Measurements from ENCODE around the gene ZBTB48.
A peak's percentile ranks its signal among the peaks of the same experiment; 100 is the strongest.

ZBTB48 gene

DNA sequence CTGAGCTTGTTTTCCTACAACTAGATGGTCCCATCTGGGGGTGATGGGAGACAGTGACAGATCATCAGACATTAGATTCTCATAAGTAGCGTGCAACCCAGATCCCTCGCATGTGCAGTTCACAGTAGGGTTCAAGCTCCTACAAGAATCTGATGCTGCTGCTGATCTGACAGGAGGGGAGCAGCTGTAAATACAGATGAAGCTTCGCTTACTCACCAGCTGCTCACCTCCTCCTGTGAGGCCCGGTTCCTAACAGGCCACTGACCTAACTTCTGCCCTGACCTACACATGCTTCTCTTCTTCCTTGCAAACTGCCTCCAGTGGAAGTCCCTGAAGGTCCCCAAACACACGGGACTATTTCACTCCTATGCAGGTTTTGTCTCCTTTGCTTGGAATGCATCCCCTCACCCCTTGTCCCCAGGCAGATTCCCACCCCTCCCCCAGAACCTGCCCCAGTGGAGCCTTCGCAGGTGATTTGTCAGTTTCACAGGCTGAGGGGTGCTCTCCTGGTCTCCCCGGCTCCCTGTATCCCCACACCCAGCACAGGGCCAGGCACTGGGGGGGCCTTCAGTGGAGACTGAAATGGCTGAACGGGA, 5.7 kb upstream of the ZBTB48 start:
- DNase-seq (ENCODE audit: low spot score): no peak

DNA sequence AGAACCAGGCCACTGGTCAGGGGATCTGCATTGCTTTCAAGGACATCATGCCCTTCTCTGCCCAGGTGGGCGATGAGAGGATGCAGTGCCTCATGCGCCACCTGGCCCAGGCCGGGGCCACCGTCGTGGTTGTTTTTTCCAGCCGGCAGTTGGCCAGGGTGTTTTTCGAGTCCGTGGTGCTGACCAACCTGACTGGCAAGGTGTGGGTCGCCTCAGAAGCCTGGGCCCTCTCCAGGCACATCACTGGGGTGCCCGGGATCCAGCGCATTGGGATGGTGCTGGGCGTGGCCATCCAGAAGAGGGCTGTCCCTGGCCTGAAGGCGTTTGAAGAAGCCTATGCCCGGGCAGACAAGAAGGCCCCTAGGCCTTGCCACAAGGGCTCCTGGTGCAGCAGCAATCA, 5.0 kb upstream of the ZBTB48 start:
- no peak for DNase-seq (ENCODE audit: low spot score)

DNA sequence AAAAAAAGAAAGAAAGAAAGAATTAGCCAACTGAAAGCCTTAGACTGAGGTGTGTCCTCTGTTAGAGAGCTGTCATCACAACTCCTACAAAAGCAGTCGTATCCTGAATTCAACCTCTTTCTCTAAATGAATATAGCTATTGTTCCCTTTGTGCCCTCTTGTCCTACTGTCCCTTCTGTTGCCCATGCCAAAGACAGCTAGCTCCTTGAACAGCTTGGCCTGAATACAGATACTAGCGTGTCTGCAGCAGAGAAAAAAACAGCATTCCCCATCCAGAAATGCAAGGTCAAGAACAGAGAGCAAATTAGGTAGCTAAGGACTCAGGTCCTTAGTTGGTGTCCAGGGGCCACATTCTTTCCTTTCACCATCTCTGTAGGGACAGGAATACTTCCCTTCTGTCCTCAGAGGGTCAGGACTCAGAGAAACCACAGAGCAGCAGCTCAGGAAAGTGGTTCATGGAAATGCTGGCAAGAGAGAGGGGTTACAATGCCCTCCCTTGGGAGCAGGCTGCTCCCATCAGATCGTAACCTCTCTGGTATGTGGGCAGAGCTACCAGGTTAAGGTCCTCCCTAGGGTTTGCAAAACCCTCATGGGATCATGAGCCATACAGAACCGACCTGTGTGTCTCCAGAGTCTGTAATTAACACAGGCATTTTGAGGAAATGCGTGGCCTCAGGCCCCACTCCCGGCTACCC, 1.8 kb upstream of the ZBTB48 start:
- no peak for DNase-seq (ENCODE audit: low spot score)

DNA sequence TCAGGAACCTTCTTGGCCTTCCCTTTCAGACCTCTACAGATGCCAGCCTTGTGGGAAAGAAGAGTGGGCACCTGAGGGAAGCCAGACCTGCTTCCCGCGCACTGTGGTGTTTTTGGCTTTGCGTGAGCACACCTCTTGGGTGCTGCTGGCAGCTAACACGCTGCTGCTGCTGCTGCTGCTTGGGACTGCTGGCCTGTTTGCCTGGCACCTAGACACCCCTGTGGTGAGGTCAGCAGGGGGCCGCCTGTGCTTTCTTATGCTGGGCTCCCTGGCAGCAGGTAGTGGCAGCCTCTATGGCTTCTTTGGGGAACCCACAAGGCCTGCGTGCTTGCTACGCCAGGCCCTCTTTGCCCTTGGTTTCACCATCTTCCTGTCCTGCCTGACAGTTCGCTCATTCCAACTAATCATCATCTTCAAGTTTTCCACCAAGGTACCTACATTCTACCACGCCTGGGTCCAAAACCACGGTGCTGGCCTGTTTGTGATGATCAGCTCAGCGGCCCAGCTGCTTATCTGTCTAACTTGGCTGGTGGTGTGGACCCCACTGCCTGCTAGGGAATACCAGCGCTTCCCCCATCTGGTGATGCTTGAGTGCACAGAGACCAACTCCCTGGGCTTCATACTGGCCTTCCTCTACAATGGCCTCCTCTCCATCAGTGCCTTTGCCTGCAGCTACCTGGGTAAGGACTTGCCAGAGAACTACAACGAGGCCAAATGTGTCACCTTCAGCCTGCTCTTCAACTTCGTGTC, 995 bp upstream of the ZBTB48 start:
- no peak for DNase-seq (ENCODE audit: low spot score)

DNA sequence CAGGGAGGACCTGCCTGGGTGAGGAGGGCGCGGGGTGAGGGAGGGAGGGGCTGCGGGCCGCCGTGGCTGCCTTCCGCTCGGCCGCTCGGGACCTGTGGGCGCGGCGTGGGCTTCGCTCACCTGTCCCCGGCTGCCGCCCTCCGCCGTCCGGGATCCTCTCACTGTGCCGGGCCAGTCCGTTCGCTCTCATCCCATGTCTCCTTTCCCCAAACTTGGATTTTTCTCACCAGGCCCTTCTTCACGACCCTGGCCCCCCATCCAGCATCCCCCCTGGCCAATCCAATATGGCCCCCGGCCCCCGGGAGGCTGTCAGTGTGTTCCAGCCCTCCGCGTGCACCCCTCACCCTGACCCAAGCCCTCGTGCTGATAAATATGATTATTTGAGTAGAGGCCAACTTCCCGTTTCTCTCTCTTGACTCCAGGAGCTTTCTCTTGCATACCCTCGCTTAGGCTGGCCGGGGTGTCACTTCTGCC, 362 bp downstream of the ZBTB48 start:
- no peak for DNase-seq (ENCODE audit: low spot score)

DNA sequence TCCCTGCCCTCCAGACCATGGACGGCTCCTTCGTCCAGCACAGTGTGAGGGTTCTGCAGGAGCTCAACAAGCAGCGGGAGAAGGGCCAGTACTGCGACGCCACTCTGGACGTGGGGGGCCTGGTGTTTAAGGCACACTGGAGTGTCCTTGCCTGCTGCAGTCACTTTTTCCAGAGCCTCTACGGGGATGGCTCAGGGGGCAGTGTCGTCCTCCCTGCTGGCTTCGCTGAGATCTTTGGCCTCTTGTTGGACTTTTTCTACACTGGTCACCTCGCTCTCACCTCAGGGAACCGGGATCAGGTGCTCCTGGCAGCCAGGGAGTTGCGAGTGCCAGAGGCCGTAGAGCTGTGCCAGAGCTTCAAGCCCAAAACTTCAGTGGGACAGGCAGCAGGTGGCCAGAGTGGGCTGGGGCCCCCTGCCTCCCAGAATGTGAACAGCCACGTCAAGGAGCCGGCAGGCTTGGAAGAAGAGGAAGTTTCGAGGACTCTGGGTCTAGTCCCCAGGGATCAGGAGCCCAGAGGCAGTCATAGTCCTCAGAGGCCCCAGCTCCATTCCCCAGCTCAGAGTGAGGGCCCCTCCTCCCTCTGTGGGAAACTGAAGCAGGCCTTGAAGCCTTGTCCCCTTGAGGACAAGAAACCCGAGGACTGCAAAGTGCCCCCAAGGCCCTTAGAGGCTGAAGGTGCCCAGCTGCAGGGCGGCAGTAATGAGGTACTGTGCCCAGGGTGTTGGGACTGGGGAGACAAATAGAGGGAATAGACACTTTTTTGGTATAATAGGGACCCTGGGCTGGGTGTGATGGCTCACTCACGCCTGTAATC, 1.0 kb downstream of the ZBTB48 start:
- DNase-seq (ENCODE audit: low spot score): no peak

DNA sequence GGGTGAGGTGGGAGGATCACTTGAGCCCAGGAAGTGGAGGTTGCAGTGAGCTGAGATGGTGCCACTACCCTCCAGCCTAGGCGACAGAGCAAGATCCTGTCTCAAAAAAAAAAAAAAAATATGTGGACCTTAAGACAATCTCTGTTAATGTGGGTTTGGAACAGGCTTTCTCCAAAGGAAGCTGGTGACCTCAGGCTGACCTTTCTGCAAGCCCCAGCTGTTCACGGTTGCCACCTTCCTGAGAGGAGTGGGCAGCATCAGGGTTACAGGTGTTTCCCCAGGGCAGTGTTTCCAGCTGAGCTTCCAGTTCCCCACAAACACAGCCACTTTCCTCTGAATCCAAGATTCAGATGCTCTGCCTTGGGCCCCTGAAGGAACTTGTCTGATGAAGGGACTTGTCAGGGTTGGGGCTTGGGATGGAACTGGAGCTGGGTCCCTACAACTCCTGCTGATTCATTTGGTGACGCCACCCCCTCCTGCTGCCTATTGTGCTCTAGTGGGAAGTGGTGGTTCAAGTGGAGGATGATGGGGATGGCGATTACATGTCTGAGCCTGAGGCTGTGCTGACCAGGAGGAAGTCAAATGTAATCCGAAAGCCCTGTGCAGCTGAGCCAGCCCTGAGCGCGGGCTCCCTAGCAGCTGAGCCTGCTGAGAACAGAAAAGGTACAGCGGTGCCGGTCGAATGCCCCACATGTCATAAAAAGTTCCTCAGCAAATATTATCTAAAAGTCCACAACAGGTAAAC, 1.9 kb downstream of the ZBTB48 start:
- no peak for DNase-seq (ENCODE audit: low spot score)

DNA sequence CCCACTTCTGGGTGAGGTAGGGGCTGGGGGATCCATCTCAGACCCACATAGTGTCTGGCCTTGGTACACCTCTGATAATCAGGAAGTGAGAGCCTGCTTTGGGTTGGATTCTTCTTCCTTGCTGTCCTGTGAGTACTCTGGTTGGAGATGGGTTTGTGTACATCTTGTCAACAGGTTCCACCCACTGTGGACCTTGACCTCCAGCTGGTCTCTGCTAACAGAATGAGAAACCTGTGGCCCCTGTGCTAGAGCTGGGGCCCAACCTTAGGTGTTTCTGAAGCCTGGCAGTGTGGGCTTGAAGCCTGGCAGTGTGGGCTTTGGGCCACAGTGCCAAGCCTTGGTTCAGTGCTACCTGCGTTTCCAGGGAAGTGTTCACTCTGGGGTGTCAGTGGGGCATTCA, 2.6 kb downstream of the ZBTB48 start:
- DNase-seq (ENCODE audit: low spot score): peak; percentile 39

DNA sequence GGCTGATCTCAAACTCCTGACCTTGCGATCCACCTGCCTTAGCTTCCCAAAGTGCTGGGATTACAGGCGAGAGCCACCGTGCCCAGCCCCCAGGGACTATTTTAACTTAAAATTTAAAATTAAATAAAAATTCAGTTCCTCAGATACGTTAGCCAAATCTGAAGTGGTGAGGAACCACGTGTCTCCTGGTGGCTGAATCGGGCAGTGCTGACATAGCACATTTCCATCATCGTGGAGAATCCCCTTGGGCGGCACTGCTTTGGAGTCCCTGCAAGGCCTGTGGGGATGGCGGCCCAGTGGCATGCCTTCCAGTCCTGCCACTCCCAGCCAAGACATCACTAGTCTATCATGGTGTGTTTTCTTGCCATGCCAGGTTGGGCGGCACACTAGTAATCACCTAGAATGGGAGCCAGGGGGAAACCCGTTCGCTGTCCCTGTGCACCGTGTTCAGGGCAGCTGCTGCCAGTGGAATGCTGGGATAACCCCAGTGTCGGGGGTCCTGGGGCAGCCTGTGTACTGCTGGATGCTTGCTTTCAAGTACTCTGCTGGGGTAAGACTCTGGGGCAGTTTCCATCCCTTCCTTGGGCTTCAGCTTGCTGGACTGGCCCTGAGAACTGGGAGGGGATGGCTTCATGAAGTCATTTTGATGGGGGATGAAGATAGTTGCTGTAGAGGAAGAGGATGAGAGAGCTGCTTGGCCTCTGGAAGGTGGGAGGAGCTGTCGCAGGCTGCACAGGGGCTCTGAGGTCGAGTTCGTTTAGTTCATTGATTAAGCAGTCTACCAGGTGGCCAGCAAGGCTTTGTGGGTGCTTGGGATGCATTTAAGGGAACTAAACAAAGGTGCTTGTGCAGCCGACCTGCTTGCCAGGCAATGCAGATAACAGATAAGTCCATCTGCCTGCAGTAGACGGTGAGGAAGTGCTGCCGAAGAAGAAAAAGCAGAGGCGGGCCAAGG, 4.6 kb downstream of the ZBTB48 start:
- no peak for DNase-seq (ENCODE audit: low spot score)

DNA sequence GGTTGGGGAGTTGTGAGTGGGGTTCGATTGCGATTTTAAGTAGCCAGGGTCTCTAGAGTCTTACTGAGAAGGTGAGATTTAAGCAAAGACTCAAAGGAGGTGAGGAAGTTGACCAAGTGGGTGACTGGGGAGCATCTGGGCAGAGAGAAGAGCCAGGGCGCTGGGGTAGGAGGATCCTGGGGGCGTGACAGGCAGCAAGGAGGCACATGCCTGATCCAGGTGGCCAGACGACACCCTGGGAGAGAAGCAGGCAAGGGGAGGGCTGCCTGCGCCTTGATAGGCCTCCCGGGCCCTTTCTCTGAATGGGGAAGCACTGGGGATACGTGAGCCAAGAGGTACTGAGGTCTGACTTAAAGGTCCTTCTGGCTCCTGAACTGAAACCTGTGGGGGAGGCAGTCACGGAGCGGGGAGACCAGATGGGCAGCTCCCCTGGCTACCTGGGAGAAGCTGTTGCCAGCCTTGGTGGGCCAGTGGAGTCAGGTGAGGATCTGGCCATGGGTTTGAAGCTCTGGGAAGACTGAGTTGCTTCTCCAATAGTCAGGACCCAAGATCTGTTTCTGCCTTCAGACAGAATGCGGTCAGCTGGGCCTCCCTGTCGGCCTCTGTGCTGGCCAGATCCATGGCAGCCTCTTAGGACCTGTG, 5.4 kb downstream of the ZBTB48 start:
- DNase-seq (ENCODE audit: low spot score): no peak

DNA sequence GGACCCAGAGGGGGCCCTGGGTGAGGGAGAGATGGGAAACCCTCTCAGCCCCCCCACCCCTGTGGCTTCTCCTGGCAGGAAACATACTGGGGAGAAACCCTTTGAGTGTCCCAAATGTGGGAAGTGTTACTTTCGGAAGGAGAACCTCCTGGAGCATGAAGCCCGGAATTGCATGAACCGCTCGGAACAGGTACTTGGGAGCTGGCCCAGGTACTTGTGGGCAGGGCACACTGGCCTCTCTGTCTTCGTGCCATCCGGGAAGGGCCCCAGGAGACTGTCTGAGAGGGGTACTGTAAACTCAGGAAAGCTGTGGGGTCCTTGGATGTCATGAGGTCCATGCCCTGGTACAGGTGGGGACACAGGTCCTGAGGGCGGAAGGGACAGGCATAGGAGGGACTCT, 6.0 kb downstream of the ZBTB48 start:
- no peak for DNase-seq (ENCODE audit: low spot score)

DNA sequence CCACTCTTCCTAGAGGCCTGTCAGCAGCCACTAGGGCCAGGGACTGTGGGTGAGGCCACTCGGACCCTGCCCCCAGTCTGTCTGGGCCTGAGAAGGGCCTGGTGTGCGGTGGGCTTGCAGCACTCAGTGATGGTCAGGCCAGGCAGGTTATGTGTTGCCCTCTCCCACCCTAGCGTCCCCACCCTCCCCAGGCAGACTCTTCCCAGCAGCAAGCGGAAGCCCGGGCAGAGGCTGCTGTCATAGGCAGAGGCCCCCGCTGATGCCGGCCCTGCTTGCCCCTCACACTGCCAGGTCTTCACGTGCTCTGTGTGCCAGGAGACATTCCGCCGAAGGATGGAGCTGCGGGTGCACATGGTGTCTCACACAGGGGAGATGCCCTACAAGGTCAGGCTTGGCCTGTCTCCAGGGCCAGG, 6.6 kb downstream of the ZBTB48 start:
- DNase-seq (ENCODE audit: low spot score): no peak

DNA sequence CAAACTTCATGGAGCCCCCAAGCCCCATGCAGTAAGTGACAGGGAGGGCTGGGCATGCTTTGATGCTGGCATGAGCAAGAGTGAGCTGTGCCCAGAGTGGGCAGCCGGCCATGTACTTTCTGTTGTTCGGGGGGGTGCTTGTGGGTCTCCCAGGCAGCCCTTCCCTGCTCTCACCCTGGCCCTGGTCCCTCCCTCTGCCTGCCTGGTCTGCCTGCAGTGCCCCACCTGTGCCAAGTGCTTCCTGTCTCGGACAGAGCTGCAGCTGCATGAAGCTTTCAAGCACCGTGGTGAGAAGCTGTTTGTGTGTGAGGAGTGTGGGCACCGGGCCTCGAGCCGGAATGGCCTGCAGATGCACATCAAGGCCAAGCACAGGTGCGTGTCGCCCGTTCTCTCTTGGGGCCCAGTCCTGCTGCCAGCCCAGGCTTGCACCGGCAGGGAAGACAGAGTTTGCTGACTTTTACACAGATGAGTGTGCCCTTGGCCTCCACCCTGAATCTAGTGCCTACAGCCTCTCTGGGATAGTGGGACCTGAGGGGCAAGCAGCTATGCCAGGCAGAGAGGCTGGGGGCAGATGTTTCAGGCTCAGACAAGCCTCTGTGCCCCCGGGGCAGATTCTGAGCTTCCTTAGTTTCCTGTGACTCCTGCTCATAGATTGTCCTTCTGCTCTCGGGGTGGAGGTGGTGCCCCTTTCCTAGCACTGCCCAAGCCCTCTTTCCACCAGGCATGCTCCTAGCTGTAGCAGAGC, 7.6 kb downstream of the ZBTB48 start:
- no peak for DNase-seq (ENCODE audit: low spot score)

DNA sequence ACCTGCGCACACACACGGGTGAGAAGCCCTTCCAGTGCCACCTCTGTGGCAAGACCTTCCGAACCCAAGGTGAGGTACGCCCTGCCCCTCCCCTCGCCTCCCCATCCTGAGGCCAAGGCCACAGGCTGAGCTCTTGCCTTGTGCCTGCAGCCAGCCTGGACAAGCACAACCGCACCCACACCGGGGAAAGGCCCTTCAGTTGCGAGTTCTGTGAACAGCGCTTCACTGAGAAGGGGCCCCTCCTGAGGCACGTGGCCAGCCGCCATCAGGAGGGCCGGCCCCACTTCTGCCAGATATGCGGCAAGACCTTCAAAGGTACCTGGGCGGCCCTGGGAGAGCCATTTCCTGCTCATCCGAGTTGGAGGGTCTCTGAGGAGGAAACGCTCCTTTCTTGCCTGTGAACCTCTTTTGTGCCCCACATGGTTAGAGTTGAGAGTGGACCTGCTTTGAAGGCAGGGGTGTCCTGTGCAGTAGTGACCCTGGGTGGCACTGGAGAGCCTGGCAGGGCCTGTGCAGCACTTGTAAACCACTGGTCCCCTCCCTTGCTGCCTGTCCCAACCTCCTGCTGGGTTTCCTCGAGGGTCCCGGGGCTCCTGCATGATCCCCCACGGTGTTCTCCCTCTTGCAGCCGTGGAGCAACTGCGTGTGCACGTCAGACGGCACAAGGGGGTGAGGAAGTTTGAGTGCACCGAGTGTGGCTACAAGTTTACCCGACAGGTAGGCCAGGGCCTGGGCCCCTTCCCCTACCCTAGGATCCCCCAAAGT, 8.5 kb downstream of the ZBTB48 start:
- no peak for DNase-seq (ENCODE audit: low spot score)

DNA sequence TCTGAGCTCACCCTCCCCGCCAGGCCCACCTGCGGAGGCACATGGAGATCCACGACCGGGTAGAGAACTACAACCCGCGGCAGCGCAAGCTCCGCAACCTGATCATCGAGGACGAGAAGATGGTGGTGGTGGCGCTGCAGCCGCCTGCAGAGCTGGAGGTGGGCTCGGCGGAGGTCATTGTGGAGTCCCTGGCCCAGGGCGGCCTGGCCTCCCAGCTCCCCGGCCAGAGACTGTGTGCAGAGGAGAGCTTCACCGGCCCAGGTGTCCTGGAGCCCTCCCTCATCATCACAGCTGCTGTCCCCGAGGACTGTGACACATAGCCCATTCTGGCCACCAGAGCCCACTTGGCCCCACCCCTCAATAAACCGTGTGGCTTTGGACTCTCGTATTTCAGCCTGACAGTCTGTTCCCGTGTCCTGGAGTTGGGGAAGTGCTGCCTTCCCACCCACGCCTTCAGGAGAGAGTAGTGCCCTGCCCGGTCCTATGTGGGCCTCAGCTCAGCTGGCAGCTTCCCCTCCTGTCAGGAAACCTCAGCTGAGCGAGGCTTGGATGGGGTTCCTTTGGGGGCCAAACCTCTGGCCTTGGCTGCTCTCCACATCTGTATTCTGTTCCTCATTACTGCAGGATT, 9.2 kb downstream of the ZBTB48 start:
- no peak for DNase-seq (ENCODE audit: low spot score)

DNA sequence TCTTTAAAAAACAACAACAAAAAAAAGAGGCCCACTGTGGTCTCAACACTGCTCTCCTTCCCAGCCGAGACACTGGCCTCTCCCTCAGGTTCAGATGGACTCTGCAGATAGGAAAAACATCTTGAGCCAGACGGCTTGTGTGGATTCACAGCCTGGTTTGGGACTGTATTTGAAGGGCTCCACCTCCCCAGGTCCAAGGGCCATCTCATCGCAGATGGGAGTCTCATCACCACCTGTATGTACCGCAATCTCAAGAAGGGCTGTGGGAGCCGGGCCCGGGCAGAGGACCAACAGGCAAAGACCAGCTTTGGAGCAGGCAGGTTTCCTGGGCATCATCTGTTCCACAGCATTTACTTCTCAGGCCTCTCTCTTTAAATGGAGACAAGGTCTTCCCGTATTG, 10.3 kb downstream of the ZBTB48 start:
- no peak for DNase-seq (ENCODE audit: low spot score)

DNA sequence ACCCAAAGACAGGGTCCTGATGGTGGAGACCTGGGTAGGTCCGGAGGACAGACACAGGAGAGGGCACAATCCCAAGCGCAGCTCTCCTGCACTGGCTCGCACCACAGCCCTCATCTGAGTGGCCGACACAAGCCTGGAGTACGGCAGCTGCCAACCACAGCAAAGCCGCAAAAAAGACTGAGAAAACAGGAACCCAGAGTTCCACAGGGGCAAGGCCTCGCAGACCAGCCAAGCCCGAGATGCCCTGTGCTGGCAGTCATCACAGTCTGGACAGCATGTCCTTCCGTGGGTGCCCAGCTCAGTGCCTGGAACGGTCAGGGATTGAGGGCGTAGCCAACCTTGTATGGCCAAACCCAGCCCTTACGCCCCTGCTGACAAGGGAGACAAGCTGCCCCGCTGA, 11.4 kb downstream of the ZBTB48 start:
- DNase-seq (ENCODE audit: low spot score): no peak

DNA sequence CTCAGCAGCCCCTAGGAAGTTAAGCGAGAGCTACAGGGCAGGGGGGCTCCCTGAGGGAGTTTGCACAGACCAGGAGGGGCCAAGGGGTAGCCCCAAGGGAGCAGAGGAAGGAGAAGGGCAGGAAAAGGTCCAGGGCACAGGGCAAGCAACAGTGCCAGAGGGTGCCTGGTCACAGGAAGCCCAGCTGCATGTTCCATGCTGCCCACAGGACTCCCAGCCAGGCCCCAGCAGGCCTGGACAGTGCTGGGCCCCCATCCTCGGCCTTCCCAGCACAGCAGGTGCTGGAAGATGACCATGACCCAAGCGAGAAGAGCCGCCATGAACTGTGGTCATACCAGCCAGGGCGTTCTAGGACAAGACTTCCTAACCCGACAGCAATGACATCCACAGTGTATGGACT, 11.8 kb downstream of the ZBTB48 start:
- no peak for DNase-seq (ENCODE audit: low spot score)
